Colonic mucosa (tissue), 4 donors: ENCODE data around the gene POMT1. TPM values are rescaled to one million over a fixed set of nuclear protein-coding genes. Genes with fewer than 3 reads are reported as not detected.
"Not testable (repeated sequence)": the region's sequence is repeated elsewhere in the genome, so short reads cannot be mapped to it uniquely, and the experiment has no call there.

Experiments used
- DNase-seq: peaks from one replicate; pipeline ENCODE4 v3.0.0-alpha.2; 2020
- H3K27ac ChIP-seq: fragments of 200-600 bp; one replicate; pipeline ENCODE4 v1.8.0; 2021
- H3K27me3 ChIP-seq: fragments of 200-600 bp; one replicate; pipeline ENCODE4 v1.8.0; 2021
- H3K36me3 ChIP-seq: fragments of 200-600 bp; one replicate; pipeline ENCODE4 v1.8.0; 2021
- H3K4me1 ChIP-seq: fragments of 200-600 bp; one replicate; pipeline ENCODE4 v1.8.0; 2021; ENCODE audit warnings: mild to moderate bottlenecking
- H3K4me3 ChIP-seq: fragments of 200-600 bp; one replicate; pipeline ENCODE4 v1.8.0; 2021
- H3K9ac ChIP-seq, 2 donors: one replicate each; pipeline ENCODE4 v1.7.0; 2013; ENCODE audit warnings: control low read depth in 2 of 2, low read depth in 2 of 2, low read length in 2 of 2
- H3K9me3 ChIP-seq: fragments of 200-600 bp; one replicate; pipeline ENCODE4 v1.8.0; 2021
- intact Hi-C: fragments of 100-400 bp; cut with DNase I; formaldehyde crosslinking; loops from one replicate; pipeline ENCODE4 v1.14.1; 2022
- total RNA-seq, 2 donors: library from RNA; stranded (reverse); fragmentation: NEBNext Ultra II Directional in 1 of 2; extraction: Animal tissue kit (Norgen Biotek cat#: 25700) in 1 of 2; gene quantifications; one replicate each; pipeline ENCODE4 v1.2.1, GENCODE V29; 2021
- TF ChIP-seq, protein P1 (sequence below): fragments of 200-600 bp; IDR thresholded peaks from one replicate; pipeline ENCODE4 v1.8.0; 2022; ENCODE audit warnings: antibody characterized with exemption, mild to moderate bottlenecking
- donor health status: healthy.
- donor health status: DM: no; HTN: no; CAD: no.
- donor health status: DM: no; HTN: no; CAD: no.

POMT1 gene
- total RNA-seq, 2 donors from 2014 or later: 24.0 to 28.8 TPM

DNA sequence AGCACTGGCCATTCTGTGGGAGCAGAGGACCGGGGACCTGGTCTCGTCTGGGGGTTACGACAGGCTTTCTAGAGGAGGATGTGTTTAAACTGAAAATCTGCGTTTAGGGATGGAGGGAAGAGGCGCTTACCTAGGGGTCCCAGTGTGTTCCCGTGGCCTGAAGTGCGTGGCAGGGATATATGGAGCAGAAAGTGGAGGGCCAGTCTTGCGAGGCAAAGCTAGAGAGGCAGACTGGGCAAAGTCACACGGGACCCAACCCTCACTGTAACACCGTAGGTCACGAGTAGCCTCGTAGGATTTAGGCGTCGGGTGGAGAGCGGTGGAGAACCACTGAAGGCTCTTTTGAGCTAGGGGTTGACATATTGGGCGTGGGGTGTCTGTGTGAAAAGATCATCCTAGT, 32.8 kb upstream of the POMT1 start:
- H3K36me3 ChIP-seq: peaks cover 47% of the 10 kb centered on the region
- H3K4me3 ChIP-seq: no peak overlapping the region
- no peak overlapping the region for H3K27ac ChIP-seq
- no peaks in the 10 kb centered on the region for H3K9me3 ChIP-seq
- H3K27me3 ChIP-seq: no peaks in the 10 kb centered on the region
- TF ChIP-seq, protein P1, sequence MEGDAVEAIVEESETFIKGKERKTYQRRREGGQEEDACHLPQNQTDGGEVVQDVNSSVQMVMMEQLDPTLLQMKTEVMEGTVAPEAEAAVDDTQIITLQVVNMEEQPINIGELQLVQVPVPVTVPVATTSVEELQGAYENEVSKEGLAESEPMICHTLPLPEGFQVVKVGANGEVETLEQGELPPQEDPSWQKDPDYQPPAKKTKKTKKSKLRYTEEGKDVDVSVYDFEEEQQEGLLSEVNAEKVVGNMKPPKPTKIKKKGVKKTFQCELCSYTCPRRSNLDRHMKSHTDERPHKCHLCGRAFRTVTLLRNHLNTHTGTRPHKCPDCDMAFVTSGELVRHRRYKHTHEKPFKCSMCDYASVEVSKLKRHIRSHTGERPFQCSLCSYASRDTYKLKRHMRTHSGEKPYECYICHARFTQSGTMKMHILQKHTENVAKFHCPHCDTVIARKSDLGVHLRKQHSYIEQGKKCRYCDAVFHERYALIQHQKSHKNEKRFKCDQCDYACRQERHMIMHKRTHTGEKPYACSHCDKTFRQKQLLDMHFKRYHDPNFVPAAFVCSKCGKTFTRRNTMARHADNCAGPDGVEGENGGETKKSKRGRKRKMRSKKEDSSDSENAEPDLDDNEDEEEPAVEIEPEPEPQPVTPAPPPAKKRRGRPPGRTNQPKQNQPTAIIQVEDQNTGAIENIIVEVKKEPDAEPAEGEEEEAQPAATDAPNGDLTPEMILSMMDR: no peak
- no peak for DNase-seq
- intact Hi-C loops: no loop called here
- H3K4me1 ChIP-seq: no peaks in the 10 kb centered on the region
- H3K9ac ChIP-seq: no peak overlapping the region

DNA sequence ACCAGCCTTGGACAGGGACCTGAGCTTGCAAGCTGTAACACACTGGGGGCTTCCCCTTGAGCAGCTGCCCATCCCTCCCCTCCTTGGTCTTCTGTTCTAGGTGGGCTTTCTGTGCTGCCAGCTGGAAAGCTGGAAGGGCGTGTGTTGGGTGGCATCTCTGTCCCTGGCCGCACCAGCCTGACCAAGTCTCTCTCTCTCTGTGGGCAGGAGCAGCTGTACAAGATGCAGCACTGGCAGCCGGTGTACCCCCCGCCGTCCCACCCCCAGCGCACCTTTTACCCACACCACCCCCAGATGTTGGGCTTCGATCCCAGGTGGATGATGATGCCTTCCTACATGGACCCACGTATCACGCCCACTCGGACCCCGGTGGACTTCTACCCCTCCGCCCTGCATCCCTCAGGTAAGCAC, 32.1 kb upstream of the POMT1 start:
- Histone ChIP-seq H3K27ac (no peak overlapping the region), H3K9me3 (no peaks in the 10 kb centered on the region), H3K9ac (no peak overlapping the region), H3K4me3 (no peak overlapping the region), H3K36me3 (peaks cover 48% of the 10 kb centered on the region), H3K4me1 (no peaks in the 10 kb centered on the region), H3K27me3 (no peaks in the 10 kb centered on the region)
- DNase-seq: no peak
- intact Hi-C loops: no loop called here
- TF ChIP-seq, protein P1: no peak

DNA sequence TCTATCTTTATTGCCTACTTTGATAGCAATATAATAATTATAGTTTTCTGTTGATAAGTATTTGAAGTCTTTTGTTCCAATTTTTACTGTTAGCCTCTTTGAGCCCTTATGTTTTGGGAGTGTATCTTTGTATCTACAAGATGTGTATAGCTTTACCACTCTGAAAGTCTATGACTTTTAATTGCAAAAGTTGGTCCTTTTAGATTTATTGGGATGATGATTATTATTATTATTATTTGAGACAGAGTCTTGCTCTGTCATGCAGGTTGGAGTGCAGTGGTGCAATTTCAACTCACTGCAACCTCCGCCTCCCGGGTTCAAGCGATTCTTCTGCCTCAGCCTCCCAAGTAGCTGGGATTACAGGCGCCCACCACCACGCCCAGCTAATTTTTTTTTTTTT, 30.6 kb upstream of the POMT1 start:
- H3K4me1 ChIP-seq, intact Hi-C loops, H3K9me3 ChIP-seq, H3K27me3 ChIP-seq, DNase-seq, H3K4me3 ChIP-seq, H3K9ac ChIP-seq, H3K27ac ChIP-seq: not testable (repeated sequence)
- H3K36me3 ChIP-seq: peaks cover 61% of the 10 kb centered on the region

DNA sequence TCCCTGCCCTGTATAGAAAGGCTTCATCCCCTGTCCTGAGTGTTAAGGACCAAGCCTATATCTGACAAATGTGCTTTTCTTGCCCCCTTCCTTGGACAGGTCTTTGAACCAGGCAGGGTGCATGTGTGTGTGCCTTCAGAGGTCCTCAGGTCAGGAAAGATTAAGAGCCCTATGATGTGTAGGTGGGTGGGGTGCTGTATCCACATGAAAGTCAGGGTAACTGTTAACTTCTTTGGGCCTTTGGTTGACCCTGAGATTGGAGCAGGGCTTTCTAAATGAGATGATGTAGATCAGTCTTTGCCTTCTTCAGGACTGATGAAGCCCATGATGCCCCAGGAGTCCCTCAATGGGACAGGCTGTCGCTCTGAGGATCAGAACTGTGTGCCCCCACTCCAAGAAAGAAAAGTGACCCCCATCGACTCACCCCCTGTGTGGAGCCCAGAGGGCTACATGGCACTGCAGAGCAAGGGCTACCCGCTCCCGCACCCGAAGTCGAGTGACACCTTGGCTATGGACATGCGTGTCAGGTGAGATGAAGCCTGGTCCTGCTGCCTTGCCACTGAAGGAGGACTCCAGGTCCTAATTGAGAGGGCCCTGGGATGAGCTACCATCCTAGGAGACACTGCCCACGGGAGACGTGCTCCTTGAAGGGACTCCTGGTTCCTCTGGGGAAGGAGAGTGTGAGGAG, 29.4 kb upstream of the POMT1 start:
- TF ChIP-seq, protein P1: no peak
- intact Hi-C loops: no loop called here
- no peak for DNase-seq

DNA sequence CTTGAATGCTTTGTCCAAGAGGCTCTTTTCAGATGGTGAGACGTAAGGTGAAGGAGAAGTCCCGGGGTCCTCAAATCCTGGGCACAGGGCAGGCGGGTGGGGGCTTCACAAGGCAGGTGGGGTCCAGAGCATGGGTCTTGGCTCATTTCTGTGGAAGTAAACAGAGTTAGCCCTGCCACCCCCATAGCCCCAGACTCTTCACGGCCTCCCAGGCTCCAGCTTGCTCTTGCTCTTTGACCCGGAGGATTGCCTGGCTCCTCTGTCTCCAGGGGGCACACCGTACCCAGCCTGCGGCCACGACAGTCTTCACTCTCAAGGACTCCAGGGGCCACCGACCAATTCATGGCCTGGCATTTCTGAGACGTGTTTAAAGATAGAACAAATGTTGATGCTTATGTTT, 28.8 kb upstream of the POMT1 start:
- no peaks in the 10 kb centered on the region for H3K27me3 ChIP-seq
- no peak overlapping the region for H3K27ac ChIP-seq
- no peak overlapping the region for H3K9ac ChIP-seq
- H3K4me1 ChIP-seq: no peaks in the 10 kb centered on the region
- H3K4me3 ChIP-seq: no peak overlapping the region
- DNase-seq: no peak
- TF ChIP-seq, protein P1: no peak
- peaks cover 56% of the 10 kb centered on the region for H3K36me3 ChIP-seq
- intact Hi-C loops: no loop called here
- no peaks in the 10 kb centered on the region for H3K9me3 ChIP-seq

More for the DNA sequence above, 29.4 kb upstream of the POMT1 start:
- Histone ChIP-seq H3K4me1 (no peaks in the 10 kb centered on the region), H3K36me3 (peaks cover 56% of the 10 kb centered on the region), H3K9ac (no peak overlapping the region), H3K4me3 (no peak overlapping the region), H3K27ac (no peak overlapping the region), H3K9me3 (no peaks in the 10 kb centered on the region), H3K27me3 (no peaks in the 10 kb centered on the region)

DNA sequence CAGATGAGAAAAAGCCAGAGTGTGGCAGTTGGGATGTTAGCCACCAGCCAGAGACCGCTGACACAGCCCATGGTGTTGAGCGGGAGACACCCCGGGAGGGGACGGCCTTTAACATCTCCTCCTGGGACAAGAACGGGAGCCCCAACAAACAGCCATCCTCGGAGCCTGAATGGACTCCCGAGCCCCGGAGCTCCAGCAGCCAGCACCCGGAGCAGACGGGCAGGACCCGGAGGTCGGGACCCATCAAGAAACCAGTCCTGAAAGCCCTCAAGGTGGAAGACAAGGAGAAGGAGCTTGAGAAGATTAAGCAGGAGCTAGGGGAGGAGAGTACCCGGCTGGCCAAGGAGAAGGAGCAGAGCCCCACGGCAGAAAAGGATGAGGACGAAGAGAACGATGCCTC, 28.0 kb upstream of the POMT1 start:
- Histone ChIP-seq H3K9me3 (no peaks in the 10 kb centered on the region), H3K36me3 (peaks cover 53% of the 10 kb centered on the region), H3K9ac (no peak overlapping the region), H3K4me3 (no peak overlapping the region), H3K4me1 (no peaks in the 10 kb centered on the region), H3K27me3 (no peaks in the 10 kb centered on the region), H3K27ac (no peak overlapping the region)
- TF ChIP-seq, protein P1: no peak
- intact Hi-C loops: no loop called here
- no peak for DNase-seq
